Hypothalamus (tissue), 51 donors: ENCODE data around the gene DGKB.
A peak's percentile ranks its signal among the peaks of the same experiment; 100 is the strongest.

ENCODE experiments used
- DNase-seq, 51 donors: peaks; one replicate each; lab custom pipeline; 2025; lab: John Stamatoyannopoulos, UW

The DGKB gene

GRCh38 chr7:14242175-14242574, 660.4 kb downstream of the DGKB start:
- DNase-seq, result no peak

GRCh38 chr7:14236834-14237233, 665.7 kb downstream of the DGKB start:
- no peak for DNase-seq

DNA sequence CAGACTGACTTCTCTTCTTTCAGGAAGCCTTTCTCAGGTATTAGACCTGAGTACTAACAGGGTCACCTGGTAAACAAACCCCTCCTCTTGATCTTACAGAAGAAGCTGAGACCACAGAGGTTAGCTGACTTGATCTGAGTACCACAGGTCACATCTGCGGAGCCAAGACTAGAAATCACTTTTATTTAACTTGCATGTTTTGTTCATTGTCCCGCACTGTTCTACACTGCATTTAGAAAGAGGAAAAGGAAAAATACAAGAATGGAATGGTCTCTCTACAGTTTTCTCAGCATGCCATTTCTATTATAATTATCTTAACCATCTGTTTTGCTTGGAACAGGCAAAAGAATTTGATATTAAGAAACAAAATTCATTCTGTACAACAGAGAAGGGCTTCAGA, 667.5 kb downstream of the DGKB start:
- no peak for DNase-seq

- no peak for DNase-seq
Observed at GRCh38 chr7:14233868-14234369, 668.6 kb downstream of the DGKB start.

- no peak for DNase-seq
Observed at GRCh38 chr7:14233076-14233867, 669.3 kb downstream of the DGKB start.

- no peak for DNase-seq
Observed at GRCh38 chr7:14229047-14229446, 673.5 kb downstream of the DGKB start.

DNA sequence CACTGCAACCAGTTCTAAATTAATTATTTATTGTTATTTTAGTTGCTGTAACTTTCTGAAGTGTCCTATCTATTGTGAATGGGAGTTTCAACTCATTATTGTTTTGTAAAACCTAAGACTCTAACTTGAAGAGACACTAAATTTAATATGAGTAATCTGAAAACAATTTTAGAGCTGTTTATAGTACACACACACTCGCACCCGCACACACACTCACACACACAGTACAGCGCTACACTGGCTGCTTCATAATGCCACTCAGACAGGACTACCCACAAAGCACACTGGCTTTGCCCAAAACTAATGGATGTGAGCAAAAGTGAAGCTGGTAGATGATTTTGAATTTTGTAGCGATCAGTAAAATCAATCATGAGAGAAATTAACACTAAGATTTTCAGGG, 674.2 kb downstream of the DGKB start:
- DNase-seq, result no peak

GRCh38 chr7:14226126-14226525, 676.4 kb downstream of the DGKB start:
- no peak for DNase-seq

- DNase-seq, result no peak
Observed at GRCh38 chr7:14219125-14219524, 683.4 kb downstream of the DGKB start.

GRCh38 chr7:14218338-14218737, 684.2 kb downstream of the DGKB start:
- DNase-seq, result no peak

GRCh38 chr7:14209896-14210484, 692.6 kb downstream of the DGKB start:
- peak in 1 of 51 donors; percentile 2 for DNase-seq

DNA sequence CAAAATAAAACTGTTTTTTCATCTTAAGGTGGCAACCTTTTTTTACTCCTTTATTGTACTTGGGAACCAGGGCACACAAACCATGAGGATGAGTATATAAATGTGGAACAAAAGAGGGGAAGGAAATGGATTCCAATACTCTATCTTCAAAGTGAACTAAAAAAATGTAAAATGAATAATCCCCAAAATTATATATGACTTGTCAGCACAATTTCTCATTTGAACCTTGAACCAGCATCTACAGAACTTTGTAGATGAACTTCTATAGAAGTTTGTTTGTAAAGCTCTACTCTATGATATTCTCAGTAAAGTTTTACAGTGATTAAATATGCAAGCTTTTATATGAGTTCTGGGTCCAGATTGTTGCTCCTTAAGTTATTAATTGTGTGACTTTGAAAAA, 694.8 kb downstream of the DGKB start:
- DNase-seq, result no peak

GRCh38 chr7:14207138-14207537, 695.4 kb downstream of the DGKB start:
- DNase-seq, result no peak

GRCh38 chr7:14206121-14206520, 696.4 kb downstream of the DGKB start:
- no peak for DNase-seq

DNA sequence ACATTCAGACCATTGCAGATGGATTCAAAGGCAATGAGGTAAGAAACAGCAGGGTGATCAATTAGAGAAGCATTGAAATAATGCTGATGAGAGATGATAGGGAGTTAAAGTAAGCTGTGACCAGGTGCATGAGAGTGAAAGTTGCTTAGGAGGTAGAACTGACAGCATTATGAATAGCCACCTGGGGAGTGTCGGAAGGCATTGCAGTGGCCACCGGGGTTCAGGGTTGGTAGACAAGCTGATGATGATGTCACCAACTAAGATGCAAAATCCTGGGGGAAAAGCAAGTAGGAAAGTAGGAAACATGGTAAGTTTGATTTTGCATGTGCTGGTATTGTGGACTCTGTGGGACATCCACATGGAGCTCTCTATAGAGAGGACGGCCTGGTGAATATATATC, 701.2 kb downstream of the DGKB start:
- DNase-seq, result no peak

DNA sequence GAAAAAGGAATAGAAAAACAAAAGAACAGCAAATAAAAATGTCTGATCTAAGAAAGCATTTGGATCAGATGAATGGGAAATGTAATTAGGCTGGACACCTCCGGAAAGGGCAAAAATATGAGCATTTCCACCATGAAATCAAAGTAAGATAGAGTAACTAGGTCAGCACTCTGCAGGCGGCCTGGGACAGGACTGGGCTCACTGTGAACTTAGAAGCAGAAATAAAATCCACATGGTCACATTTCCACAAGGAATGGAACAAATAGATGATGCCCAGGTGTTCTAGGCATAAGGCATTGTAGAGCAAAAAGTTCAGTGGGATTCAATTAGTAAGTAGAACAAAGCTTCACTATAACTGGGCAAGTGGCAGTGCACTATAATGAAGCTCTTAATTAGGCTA, 703.2 kb downstream of the DGKB start:
- DNase-seq, result no peak

GRCh38 chr7:14197280-14197679, 705.3 kb downstream of the DGKB start:
- peak in 2 of 51 donors; percentile 5 to 6 for DNase-seq

GRCh38 chr7:14196555-14196954, 706.0 kb downstream of the DGKB start:
- DNase-seq, result no peak

DNA sequence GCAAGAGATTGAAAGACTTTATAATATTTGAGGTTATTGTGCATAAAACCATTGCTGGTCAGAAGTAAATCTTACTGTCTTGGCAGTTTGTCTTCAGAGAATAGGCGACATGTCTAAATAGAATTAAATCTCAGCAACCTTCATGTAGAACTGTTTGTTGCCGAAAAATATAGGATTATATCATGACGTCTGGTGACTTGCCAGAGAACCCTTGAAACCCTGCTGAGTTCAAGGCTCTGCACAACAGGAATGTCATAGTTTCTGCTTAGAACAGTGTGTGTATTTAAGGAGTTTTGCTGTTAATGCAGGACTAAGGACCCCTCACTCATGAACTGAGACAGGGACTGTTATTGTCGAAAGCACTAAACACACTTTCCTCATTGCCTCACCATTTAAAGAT, 706.7 kb downstream of the DGKB start:
- DNase-seq, result no peak

GRCh38 chr7:14195079-14195478, 707.5 kb downstream of the DGKB start:
- peak in 4 of 51 donors; percentile 3 to 41 (median 15) for DNase-seq

DNA sequence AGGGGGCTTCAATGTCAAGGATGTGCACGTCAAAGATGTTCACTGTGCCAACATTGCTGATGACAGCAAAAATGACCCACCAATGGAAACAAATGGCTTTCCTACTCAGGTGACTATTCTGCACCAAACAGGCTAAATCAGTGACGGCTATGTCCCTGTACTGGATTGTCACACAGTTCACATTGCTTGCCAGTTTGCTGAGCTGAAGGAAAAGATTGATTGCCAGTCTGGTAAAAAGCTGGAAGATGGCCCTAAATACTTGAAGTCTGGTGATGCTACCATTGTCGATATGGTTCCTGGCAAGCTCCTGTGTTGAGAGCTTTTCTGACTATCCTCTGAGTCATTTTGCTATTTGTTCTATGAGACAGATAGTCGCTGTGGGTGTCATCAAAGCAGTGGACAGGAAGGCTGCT, 710.9 kb downstream of the DGKB start:
- no peak for DNase-seq

DNA sequence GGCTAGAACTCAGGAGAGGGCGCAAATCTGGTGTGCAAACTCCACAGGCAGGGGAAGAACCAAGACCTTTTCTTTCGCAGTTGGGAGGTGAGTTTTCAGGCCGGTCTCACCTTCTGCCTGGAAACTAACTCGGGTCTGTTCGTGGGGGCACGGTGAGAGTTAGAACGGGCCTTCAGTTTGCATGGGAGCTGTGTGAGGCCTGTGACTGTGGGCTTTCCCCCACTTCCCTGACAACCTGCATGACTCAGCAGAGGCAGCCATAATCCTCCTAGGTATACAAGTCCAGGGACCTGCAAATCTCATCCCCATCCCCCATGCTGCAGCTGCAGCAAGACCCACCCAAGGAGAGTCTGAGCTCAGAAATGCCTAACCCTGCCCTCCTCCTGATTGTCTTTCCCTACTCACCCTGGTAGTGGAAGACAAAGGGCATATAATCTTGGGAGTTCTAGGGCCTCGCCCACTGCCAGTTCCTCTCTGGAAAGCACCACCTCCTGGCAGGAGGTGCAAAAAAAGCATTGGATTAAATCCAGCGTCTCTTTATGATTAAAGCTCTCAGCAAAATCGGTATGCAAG, 718.2 kb downstream of the DGKB start:
- no peak for DNase-seq
